Peyer's patch (tissue), 4 donors: Measurements from ENCODE around the gene ALOXE3.

Experiments
- POLR2A ChIP-seq, 2 donors: fragments of 450-650 bp; IDR thresholded peaks; one replicate each; pipeline ENCODE4 v1.5.1; 2017; ENCODE audit warnings: antibody characterized with exemption in 2 of 2, mild to moderate bottlenecking in 2 of 2, moderate library complexity in 2 of 2
- TF ChIP-seq, protein P1 (sequence below), 6 experiments: fragments of 450-650 bp in 4 of 6; fragments of 200-600 bp in 2 of 6; sonication (generic) in 1 of 6; IDR thresholded peaks; one replicate each; pipeline ENCODE4 v1.5.1; 2017 to 2019; ENCODE audit warnings: antibody characterized with exemption in 6 of 6, mild to moderate bottlenecking in 3 of 6, moderate library complexity in 1 of 6

DNA sequence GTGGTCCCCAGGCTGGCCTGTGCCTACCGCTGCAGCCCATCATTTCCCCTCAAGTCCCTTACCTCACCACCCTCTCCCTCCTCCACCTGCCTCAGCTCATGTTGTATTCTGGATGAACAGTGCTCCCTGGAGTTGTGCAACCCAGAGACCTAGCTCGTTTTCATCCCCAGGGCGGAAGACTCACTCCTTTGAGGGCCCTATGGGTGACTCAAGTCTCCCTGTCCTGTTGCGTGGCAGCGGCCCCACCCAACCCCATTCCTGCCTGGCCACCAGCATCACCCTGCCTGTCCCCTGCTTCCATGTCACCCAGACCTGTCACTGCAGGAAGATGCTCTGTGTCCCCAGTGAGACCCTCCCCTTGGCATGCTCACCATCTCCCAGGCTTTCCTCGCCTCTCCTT is 34.1 kb downstream of the ALOXE3 start:
- TF ChIP-seq, protein P1, sequence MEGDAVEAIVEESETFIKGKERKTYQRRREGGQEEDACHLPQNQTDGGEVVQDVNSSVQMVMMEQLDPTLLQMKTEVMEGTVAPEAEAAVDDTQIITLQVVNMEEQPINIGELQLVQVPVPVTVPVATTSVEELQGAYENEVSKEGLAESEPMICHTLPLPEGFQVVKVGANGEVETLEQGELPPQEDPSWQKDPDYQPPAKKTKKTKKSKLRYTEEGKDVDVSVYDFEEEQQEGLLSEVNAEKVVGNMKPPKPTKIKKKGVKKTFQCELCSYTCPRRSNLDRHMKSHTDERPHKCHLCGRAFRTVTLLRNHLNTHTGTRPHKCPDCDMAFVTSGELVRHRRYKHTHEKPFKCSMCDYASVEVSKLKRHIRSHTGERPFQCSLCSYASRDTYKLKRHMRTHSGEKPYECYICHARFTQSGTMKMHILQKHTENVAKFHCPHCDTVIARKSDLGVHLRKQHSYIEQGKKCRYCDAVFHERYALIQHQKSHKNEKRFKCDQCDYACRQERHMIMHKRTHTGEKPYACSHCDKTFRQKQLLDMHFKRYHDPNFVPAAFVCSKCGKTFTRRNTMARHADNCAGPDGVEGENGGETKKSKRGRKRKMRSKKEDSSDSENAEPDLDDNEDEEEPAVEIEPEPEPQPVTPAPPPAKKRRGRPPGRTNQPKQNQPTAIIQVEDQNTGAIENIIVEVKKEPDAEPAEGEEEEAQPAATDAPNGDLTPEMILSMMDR (IDR thresholded peaks at IDR 0.05), result no peak
- no peak for TF ChIP-seq POLR2A (IDR thresholded peaks at IDR 0.05)
